H9 (cell line): ENCODE data around the gene PLEKHG2. TPM values are rescaled to one million over a fixed set of nuclear protein-coding genes. Genes with fewer than 3 reads are reported as not detected.

Experiments
- DNase-seq: peaks from one replicate; pipeline ENCODE4 v3.0.0-alpha.2; 2017
- H2AFZ ChIP-seq: one replicate; pipeline ENCODE4 v1.6.1; 2013; ENCODE audit warnings: mild to moderate bottlenecking, low read length, control low read depth, moderate library complexity
- H2AK5ac ChIP-seq: 2 replicates; pipeline ENCODE4 v1.6.1; 2013; ENCODE audit warnings: low read length, control low read depth, mixed read lengths; ENCODE audit not compliant: insufficient read length
- H2BK120ac ChIP-seq: one replicate; pipeline ENCODE4 v1.6.1; 2013; ENCODE audit warnings: low read depth, mild to moderate bottlenecking, low read length, control low read depth, inconsistent platforms; ENCODE audit not compliant: poor library complexity, severe bottlenecking
- H2BK12ac ChIP-seq: 2 replicates; pipeline ENCODE4 v1.6.1; 2013; ENCODE audit warnings: low read length, control low read depth, mixed read lengths, low read depth; ENCODE audit not compliant: insufficient read length
- H2BK15ac ChIP-seq: 2 replicates; pipeline ENCODE4 v1.6.1; 2013; ENCODE audit warnings: low read depth, low read length, control low read depth
- H2BK20ac ChIP-seq: one replicate; pipeline ENCODE4 v1.6.1; 2013; ENCODE audit warnings: low read depth, mild to moderate bottlenecking, low read length, control low read depth, inconsistent platforms; ENCODE audit not compliant: poor library complexity, severe bottlenecking
- H2BK5ac ChIP-seq: 2 replicates; pipeline ENCODE4 v1.6.1; 2013; ENCODE audit warnings: low read length, control low read depth, mixed read lengths; ENCODE audit not compliant: insufficient read length
- H3K14ac ChIP-seq: 2 replicates; pipeline ENCODE4 v1.6.1; 2013; ENCODE audit warnings: low read length, control low read depth; ENCODE audit not compliant: insufficient read depth
- H3K18ac ChIP-seq: 2 replicates; pipeline ENCODE4 v1.6.1; 2013; ENCODE audit warnings: low read depth, mild to moderate bottlenecking, mixed read lengths, low read length, control low read depth; ENCODE audit not compliant: insufficient read length
- H3K23ac ChIP-seq: 2 replicates; pipeline ENCODE4 v1.6.1; 2013; ENCODE audit warnings: low read length, control low read depth, mixed read lengths, low read depth; ENCODE audit not compliant: insufficient read length
- H3K23me2 ChIP-seq: 2 replicates; pipeline ENCODE4 v1.6.1; 2013; ENCODE audit warnings: low read depth, mild to moderate bottlenecking, mixed read lengths, low read length, control low read depth; ENCODE audit not compliant: insufficient read length, poor library complexity, severe bottlenecking
- H3K27ac ChIP-seq: 2 replicates; pipeline ENCODE4 v1.5.1; 2013; ENCODE audit warnings: low read length, control low read depth, mixed read lengths, low read depth; ENCODE audit not compliant: insufficient read length
- H3K27me3 ChIP-seq: 2 replicates; pipeline ENCODE4 v1.6.1; 2013; ENCODE audit warnings: low read length, control low read depth, inconsistent platforms; ENCODE audit not compliant: insufficient read depth
- H3K4ac ChIP-seq: 2 replicates; pipeline ENCODE4 v1.6.1; 2013; ENCODE audit warnings: low read depth, mild to moderate bottlenecking, control low read depth, inconsistent platforms, low read length, moderate library complexity
- H3K4me1 ChIP-seq: 2 replicates; pipeline ENCODE4 v1.6.1; 2013; ENCODE audit warnings: low read length, control low read depth, inconsistent platforms; ENCODE audit not compliant: insufficient read depth
- H3K4me2 ChIP-seq: 2 replicates; pipeline ENCODE4 v1.6.1; 2013; ENCODE audit warnings: low read length, control low read depth, mixed read lengths; ENCODE audit not compliant: insufficient read length, insufficient read depth
- H3K56ac ChIP-seq: 2 replicates; pipeline ENCODE4 v1.6.1; 2013; ENCODE audit warnings: low read depth, mild to moderate bottlenecking, mixed read lengths, low read length, control low read depth; ENCODE audit not compliant: insufficient read length
- H3K79me1 ChIP-seq: 2 replicates; pipeline ENCODE4 v1.6.1; 2013; ENCODE audit warnings: low read depth, mild to moderate bottlenecking, moderate library complexity, low read length, control low read depth, inconsistent platforms; ENCODE audit not compliant: insufficient read depth, poor library complexity, severe bottlenecking
- H3K79me2 ChIP-seq: 2 replicates; pipeline ENCODE4 v1.6.1; 2013; ENCODE audit warnings: low read length, control low read depth, inconsistent platforms; ENCODE audit not compliant: insufficient read depth
- H3K9ac ChIP-seq: 2 replicates; pipeline ENCODE4 v1.6.1; 2013; ENCODE audit warnings: low read length, control low read depth, mixed read lengths; ENCODE audit not compliant: insufficient read length; ENCODE audit errors: extremely low read depth
- H3K9me3 ChIP-seq: one replicate; pipeline ENCODE4 v1.6.1; 2013; ENCODE audit warnings: low read depth, low read length, inconsistent platforms; ENCODE audit not compliant: control insufficient read depth
- H3T11ph ChIP-seq: one replicate; pipeline ENCODE4 v1.6.1; 2013; ENCODE audit warnings: mild to moderate bottlenecking, low read length, control low read depth, inconsistent platforms
- H4K20me1 ChIP-seq: one replicate; pipeline ENCODE4 v1.6.1; 2013; ENCODE audit not compliant: control insufficient read depth, insufficient read length, insufficient read depth
- H4K5ac ChIP-seq: 2 replicates; pipeline ENCODE4 v1.6.1; 2013; ENCODE audit warnings: low read depth, mild to moderate bottlenecking, mixed read lengths, low read length, control low read depth; ENCODE audit not compliant: insufficient read length
- H4K8ac ChIP-seq: replicated peaks from 2 replicates; pipeline ENCODE4 v1.6.1; 2013; ENCODE audit warnings: low read length, control low read depth, mixed read lengths, low read depth; ENCODE audit not compliant: insufficient read length
- H4K91ac ChIP-seq: 2 replicates; pipeline ENCODE4 v1.6.1; 2013; ENCODE audit warnings: low read depth, mild to moderate bottlenecking, moderate library complexity, mixed read lengths, low read length, control low read depth; ENCODE audit not compliant: insufficient read length
- H3K27ac Mint-ChIP-seq, 3 experiments: 2 replicates in 2 of 3; 3 replicates in 1 of 3; pipeline ENCODE4 v1.8.0; 2020 to 2021; ENCODE audit warnings: mixed read lengths in 3 of 3, mild to moderate bottlenecking in 1 of 3, moderate library complexity in 1 of 3
- H3K27me3 Mint-ChIP-seq: 2 replicates; pipeline ENCODE4 v1.8.0; 2021; ENCODE audit warnings: low read depth, mild to moderate bottlenecking, moderate library complexity, mixed read lengths
- H3K36me3 Mint-ChIP-seq, 3 experiments: 2 replicates in 2 of 3; 3 replicates in 1 of 3; pipeline ENCODE4 v1.8.0; 2020 to 2021; ENCODE audit warnings: low read depth in 3 of 3, mixed read lengths in 3 of 3; ENCODE audit not compliant: insufficient read depth in 1 of 3
- H3K4me1 Mint-ChIP-seq, 2 experiments: 2 replicates each; pipeline ENCODE4 v1.8.0; 2020; ENCODE audit warnings: mixed read lengths in 2 of 2
- H3K4me3 Mint-ChIP-seq, 2 experiments: 2 replicates in 1 of 2; 3 replicates in 1 of 2; pipeline ENCODE4 v1.8.0; 2020 to 2021; ENCODE audit warnings: mild to moderate bottlenecking in 2 of 2, mixed read lengths in 2 of 2, moderate library complexity in 1 of 2
- H3K9me3 Mint-ChIP-seq, 2 experiments: 2 replicates in 1 of 2; 3 replicates in 1 of 2; pipeline ENCODE4 v1.8.0; 2020; ENCODE audit warnings: mild to moderate bottlenecking in 2 of 2, mixed read lengths in 2 of 2, moderate library complexity in 1 of 2
- WGBS: extraction: QIAGEN DNeasy Blood & Tissue Kit; methylation state at CpG from one replicate; pipeline ENCODE4 v1.1.7; 2013; ENCODE audit warnings: missing lambda C conversion rate, low lambda C conversion rate, mixed read lengths; ENCODE audit not compliant: insufficient read length; ENCODE audit errors: extremely low coverage; 5-methylcytosine and 5-hydroxymethylcytosine counted together
- total RNA-seq: library from RNA; stranded (reverse); gene quantifications from 2 replicates; pipeline ENCODE4 v1.2.1, GENCODE V29; 2021
- TF ChIP-seq, protein P1 (sequence below): fragments of 200-600 bp; sonication (generic); conservative IDR thresholded peaks from 3 replicates; pipeline ENCODE4 v1.8.0; 2021; ENCODE audit warnings: antibody characterized with exemption, mild to moderate bottlenecking

The PLEKHG2 gene
- total RNA-seq, 1 experiment from 2014 or later: 167 TPM

DNA sequence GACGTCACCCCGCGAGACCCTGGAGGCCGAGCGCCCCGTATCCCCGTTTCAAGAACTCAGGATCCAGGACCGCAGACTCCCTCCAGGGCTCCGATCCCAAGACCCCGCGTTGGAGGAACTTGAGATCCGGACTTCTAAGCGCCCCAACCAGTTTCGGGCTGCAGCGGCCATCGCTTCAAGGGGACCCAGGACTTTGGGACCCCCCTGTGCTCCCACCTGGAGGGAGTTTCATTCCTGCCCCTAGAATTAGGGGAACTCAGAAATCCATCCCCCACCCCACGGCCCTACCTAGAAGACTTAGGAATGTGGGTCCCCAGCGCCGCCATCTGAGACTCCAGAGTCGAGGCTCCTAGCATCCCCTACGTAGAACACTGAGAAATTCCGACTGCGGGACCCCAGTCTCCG lies 400 bp downstream of the PLEKHG2 start:
- Histone ChIP-seq H4K91ac (no peak overlapping the region), H4K20me1 (peaks cover 2% of the 10 kb centered on the region), H4K5ac (no peak overlapping the region), H3K56ac (no peak overlapping the region), H3K4me2 (peak overlapping the region; percentile 89), H3K23me2 (peaks cover 10% of the 10 kb centered on the region), H3K4ac (no peak overlapping the region; the same call in 1 of the 2 replicates), H2BK5ac (no peak overlapping the region), H3K79me1 (peaks cover 6% of the 10 kb centered on the region), H4K8ac (no peak overlapping the region), H2BK15ac (no peak overlapping the region), H3K14ac (peak overlapping the region; percentile 33), H2BK120ac (peak overlapping the region; percentile 26), H3K9me3 (no peaks in the 10 kb centered on the region), H3K79me2 (peaks cover 6% of the 10 kb centered on the region; the same call in 1 of the 2 replicates), H2AFZ (no peak overlapping the region), H3K9ac (peak overlapping the region; percentile 85), H3K27ac (no peak overlapping the region), H3K23ac (no peak overlapping the region), H2BK12ac (no peak overlapping the region), H3K18ac (peak overlapping the region; percentile 83), H3T11ph (no peak overlapping the region), H2BK20ac (no peak overlapping the region), H2AK5ac (no peak overlapping the region), H3K4me1 (peaks cover 4% of the 10 kb centered on the region; the same call in 1 of the 2 replicates), H3K27me3 (no peaks in the 10 kb centered on the region)
- Mint-ChIP-seq H3K4me1 (peaks cover 40 to 48% of the 10 kb centered on the region in 2 experiments), H3K4me3 (peak overlapping the region; percentile 96 to 97), H3K27me3 (peaks cover 1% of the 10 kb centered on the region; the same call in 1 of the 2 replicates), H3K36me3 (peaks cover 13 to 47% (median 32%) of the 10 kb centered on the region in 3 experiments), H3K9me3 (no peaks in the 10 kb centered on the region; a peak in 1 of 5 replicates), H3K27ac (peak overlapping the region; percentile 58 to 91 (median 77); a peak in 6 of 7 replicates)
- DNase-seq: no peak
- TF ChIP-seq, protein P1, sequence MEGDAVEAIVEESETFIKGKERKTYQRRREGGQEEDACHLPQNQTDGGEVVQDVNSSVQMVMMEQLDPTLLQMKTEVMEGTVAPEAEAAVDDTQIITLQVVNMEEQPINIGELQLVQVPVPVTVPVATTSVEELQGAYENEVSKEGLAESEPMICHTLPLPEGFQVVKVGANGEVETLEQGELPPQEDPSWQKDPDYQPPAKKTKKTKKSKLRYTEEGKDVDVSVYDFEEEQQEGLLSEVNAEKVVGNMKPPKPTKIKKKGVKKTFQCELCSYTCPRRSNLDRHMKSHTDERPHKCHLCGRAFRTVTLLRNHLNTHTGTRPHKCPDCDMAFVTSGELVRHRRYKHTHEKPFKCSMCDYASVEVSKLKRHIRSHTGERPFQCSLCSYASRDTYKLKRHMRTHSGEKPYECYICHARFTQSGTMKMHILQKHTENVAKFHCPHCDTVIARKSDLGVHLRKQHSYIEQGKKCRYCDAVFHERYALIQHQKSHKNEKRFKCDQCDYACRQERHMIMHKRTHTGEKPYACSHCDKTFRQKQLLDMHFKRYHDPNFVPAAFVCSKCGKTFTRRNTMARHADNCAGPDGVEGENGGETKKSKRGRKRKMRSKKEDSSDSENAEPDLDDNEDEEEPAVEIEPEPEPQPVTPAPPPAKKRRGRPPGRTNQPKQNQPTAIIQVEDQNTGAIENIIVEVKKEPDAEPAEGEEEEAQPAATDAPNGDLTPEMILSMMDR: no peak; the same call in 2 of the 3 replicates
- no CpG with 5 or more reads among the region's 24 CpGs for WGBS
